D341Med (cell line): ENCODE data around the gene GABARAPL2.
"Not testable (repeated sequence)": the region's sequence is repeated elsewhere in the genome, so short reads cannot be mapped to it uniquely, and the experiment has no call there.

ENCODE experiments used
- DNase-seq: peaks from one replicate; pipeline ENCODE4 v3.0.0; 2012; ENCODE audit warnings: low spot score

Gene GABARAPL2, protein sequence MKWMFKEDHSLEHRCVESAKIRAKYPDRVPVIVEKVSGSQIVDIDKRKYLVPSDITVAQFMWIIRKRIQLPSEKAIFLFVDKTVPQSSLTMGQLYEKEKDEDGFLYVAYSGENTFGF

DNA sequence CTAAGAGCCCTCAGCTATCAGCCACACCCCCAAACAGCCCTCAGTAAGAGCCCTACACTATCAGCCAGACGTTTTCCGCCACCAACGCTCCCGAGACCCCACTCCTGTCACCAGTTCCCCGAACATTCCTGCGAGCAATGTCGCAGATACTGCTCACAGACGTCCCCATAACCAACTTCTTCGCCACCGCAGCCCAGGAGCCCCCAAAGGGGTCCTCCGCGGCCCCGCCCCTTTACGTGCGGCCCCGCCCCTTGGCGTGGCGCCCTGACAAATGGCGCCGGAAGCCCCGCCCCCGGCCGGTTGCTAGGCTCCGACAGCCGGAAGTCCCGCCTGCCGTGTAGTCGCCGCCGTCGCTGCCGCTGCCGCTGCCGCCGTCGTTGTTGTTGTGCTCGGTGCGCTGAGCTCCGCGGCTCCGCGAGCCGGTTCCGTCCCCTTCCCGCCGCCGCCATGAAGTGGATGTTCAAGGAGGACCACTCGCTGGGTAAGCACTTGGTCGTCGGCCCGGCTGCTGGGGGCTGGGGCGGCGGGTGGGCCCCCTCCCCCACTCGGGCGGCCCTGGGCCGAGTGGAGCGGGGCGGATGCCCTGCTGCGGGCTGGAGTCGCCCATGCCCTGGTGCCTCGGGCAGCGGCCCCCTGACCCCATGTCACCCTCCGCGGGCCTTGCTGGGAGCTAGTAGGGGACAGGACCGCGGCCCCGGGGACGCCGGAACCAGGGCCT lies at the start of gene GABARAPL2:
TSS of gene GABARAPL2 (plus strand) at position 340 of the 718 bp plus-strand sequence. CDS start at position 448, 108 bp downstream.
- peak; percentile 93 for DNase-seq

DNA sequence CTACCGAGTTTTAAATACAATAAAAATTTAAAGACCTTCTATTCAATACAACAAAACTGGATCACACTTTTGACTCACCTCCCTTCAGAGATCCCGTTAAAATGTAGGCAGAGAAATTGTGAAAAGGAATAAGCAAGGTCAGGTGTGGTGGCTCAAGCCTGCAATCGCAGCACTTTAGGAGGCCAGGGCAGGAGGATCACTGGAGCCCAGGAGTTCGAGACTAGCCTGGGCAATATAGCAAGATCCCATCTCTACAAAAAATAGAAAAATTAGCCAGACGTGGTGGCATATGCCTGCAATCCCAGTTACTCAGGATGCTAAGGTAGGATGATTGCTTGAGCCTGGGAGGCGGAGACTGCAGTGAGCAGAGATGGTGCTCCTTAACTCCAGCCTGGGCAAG lies 47.0 kb upstream of the GABARAPL2 start:
- DNase-seq: no peak

DNA sequence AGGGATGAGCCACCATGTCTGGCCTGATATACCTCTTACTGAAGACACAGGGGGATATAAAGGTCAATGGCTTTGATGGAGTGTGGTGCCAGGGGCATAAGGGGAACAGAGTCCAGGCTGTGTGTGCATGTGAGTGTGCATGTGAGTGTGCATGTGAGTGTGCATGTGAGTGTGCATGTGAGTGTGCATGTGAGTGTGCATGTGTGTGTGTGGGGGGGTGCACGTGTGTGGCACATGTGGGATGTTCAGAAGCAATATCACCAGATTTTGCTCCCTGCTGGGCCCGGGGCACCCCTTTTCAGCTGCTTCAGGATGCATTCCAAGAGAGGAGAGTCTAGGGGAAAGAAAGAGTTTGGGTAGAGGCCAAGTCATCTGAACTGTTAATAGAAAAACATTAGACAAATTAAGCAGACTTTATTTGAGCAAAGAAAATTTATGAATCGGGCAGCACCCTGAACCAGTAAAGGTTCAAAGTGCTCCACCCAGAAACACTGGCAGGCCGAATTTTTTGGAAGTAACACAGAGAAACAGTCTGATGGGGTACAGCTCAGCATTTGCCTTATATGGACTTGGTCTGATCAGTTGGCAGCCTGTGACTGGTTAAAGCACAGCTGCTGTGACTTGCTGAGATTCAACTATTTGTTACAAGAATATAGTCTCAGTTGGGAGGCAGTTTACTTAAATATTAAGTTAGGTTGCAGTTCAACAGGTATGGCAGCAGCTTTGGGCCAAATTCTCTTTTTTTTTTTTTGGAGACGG lies 40.0 kb upstream of the GABARAPL2 start:
- no peak for DNase-seq

DNA sequence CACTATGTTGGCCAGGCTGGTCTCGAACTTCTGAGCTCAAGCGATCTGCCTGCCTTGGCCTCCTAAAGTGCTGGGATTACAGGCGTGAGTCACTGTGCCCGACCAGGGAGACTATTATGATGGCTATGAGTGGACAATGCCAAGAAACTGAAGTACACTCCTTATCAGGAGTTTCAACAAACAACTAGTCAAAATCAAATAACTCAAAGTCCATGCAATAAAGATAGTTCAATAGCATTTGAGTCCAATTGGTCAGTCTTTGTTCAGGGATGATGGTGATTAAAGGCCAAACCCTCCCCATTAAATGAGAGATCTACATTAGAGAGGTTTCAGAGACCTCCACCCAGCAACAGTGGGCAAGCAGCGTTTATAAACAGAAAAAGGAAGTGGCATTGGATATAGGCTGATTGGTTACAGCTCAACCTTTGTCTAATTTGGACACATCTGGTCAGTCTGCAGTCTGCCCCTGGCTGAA lies 38.3 kb upstream of the GABARAPL2 start:
- no peak for DNase-seq

DNA sequence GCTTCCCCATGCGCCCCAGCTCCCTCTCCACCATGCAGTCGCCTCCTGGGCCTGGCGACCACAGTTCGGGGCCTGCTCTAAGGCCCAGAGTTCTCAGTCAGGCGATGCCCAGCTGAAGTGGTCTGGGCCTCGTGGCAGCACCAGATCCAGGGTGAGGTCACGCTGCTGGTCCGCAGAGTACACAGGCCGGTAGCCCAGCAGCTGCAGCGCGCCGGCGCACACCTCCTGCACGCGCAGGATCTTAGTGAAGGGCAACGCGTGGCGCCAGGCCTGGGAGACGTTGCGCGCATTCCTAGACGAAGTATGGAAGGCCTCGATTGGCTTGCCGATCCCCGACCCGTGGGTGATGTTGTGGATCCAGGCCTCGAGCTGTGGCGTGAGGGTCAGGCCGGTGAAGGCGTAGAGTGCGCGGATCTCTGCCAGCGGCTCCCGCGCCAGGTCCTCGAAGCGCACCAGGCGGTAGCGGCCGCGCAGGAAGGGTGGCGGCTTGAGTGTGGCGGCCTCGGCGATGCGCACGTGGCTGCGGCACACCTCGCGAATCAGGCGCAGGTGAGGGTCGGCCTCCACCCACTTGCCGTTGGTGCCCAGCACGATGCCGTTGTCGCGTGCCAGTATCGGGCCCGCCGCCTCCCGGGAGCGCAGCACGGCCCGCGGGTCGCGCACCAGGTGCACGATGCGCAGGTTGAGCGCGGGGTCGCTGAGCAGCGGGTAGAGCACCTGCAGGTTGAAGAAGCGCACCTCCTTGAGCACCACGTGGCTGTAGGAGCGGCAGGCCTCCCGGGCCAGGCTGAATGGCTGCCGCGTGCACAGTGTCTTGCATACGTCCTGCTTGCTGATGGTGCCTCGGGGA lies 36.9 kb upstream of the GABARAPL2 start:
- no peak for DNase-seq

DNA sequence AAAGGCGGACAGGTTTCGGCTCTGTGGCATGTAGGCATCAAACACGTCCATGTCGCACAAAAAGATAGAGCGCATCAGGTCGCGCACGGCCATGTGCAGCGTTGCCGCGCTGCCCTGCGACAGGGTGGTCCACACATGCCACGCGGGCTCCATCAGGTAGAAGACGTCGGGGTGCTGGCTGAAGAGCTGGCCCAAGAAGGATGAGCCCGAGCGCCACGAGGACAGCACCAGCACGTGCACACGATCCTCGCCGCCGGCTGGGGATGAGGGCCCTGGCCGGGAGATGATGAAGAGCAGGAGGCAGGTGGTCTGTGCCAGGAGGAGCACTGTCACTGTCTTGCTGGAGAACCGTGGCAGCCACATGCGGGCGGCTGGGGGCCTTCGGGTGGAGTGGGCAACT lies 36.2 kb upstream of the GABARAPL2 start:
- no peak for DNase-seq

DNA sequence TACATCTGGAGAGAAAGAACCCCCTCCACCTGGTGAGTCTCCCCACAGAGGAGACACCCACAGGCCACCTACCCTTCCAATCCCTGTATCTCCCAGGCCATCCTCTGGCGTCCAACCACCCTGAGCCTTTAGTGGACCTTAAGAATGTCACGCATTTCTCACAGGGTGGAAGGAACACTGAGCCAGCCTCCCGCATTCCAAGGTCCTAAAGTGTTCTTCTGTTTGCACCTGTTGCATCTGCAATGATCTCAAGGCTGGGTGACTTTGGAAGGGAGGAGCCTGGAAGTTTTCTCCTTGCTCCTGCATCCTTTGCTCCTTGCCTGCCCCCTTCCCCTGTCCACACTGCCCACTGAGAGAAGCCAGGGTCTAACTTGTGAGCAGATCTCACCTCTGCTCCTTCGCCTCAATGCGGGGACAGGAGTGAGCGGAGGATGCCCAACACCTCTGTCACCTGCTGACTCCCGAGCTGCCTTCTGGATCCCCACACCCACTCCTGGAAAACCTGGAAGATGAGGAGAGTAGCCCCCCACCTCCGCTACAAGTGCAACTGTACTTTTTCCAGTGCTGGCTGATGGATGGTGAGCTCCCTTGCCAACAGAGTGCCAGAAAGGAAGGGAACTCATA lies 33.9 kb upstream of the GABARAPL2 start:
- no peak for DNase-seq

DNA sequence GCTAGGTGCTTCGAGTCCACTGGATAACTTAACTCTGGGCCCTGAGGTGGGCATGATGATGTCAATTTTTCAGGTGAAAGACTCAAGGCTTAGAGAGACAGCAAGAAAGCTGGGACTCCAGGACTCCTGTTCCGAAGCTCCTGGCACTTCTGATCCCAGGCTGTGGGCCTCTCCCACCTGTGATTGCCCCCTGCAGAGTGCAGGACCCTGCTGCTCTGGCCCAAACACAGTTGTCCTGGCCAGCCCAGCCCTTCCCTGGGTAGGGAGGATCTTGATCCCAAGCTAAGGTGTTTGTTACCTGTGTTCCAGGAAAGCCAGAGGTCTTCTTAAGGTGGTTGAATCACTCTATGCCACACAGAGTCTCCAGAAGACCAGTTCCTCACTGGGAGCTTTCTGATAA lies 33.4 kb upstream of the GABARAPL2 start:
- DNase-seq: no peak

DNA sequence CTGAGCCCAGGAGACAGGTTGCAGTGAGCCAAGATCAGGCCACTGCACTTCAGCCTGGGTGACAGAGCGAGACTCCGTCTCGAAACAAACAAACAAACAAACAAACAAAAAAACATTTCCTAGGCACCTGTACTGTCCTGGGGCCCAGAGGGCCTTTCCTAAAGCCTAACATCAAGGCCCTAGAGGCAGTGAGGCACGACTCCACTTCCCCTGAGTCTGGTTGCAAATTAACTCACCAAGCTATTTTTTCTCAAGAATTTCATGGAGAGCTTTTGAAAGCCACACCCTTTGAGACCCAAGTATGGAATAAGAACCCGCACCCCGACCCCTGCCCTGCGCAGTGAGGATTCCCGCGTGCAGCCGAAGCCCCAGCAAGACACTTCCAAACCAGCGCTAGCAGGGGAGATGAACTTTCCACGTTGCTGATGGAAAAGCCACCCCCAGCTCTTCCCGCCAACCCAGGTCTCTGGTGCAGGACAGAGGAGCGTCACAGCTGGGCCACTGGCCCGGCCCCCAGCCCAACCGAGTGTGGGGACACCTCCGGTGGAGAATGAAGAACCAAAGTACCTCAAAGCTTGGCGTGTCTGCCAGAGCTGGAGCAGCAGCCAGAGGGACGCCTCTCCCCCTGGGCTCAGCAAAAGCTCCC lies 31.5 kb upstream of the GABARAPL2 start:
- no peak for DNase-seq

DNA sequence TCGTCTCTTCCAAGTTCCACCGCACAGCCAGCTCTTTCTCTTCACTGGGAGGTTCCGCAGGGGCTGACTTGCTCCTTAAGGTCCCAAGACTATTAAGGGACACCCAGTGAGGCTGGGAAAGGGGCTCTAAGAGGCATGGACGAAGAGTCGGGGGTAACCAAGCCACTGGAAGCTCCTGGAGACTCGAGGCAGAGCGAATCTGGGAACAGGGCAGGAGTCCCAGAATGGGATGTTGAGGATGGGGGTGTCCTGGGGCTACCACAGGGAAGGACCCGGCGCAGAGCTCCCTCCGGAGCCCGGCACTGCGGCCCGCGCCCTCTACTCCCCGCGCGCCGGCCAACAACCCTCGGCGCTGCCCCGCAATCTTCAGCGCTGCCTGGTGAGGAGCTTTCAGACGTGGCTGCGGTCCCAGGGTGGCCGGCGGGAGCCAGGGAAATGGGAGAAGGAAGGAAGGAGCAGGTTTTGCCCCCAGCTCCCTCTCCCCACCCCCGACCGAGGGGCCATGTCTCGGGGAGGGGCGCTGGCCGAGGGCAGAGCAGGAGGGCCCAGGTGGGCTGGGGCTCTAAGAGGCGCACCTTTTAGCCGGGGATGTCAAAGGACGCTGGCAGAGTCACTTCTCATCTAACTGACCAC lies 30.9 kb upstream of the GABARAPL2 start:
- DNase-seq: no peak

DNA sequence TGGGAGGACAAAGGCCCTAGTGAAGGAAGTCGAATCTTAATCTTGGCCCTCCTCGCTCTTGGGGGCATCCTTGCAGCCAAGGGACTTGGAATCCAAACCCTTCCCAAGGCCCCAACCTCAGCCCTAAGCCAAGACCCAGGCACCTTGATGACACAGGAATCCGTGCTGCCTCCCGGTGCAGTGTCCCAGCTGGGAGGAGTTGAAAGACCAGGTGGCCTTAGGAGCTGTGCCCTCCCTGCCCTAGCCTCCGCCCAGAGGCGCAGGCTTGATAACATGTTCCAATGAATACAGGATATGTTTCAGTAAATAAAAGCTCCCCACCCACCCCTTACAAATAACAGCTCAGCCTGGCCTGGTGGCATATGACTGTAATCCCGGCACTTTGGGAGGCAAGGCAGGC lies 30.3 kb upstream of the GABARAPL2 start, which contains the start of gene CHST5:
TSS of gene CHST5 (minus strand) at position 208 of the 400 bp plus-strand sequence. CDS start 5,724 bp downstream, outside the sequence.
- no peak for DNase-seq

DNA sequence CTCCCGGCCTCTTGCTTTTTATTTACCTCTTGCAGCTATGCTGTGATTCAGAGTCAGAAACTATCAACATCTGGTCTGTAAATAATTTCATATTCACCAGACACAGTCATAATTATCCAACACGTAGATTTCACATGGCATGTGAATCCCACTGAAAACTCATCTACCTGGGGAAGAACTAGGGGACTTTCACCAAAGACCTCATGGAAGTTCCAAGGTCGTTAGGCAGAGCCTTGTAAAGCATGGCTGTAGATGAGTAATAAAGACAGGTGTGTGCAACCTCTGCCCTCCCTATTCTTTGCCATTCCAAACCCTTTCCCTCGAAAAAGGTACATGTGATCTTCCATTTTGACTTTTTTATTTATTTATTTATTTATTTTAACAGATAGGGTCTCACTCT lies 28.4 kb upstream of the GABARAPL2 start:
- no peak for DNase-seq

DNA sequence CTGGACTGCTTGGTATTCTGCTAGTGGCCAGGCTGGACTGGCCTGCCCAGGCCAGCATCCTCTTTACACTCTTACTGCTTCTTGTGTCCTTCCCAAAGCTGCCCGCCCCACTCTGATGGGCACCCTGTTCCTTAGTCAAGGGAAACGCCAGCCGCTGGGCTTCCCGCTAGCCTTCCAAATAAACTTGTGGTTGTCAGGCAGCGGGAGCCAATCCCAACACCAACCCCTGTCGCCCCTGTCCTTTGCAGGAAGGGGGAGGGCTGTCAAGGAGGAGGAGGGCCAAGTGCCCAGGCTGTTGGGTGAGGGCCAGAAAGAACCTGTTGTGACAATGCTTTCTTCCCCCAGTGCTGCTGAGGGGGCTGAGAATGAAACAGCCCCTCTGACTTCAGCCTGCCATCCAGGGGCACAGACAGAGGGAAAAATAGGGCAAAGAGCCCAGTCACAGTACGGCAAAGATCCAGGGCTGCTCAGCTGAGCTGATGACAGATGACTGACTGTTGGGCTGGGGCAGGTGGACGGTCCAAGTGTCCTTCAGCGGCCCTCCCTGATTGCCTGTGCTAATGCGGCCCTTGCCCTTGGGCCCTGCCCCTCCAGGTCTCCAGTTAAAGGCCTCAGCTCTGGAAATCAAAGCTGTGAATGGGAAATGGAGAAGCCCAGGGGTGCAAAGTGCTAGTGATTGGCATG lies 27.2 kb upstream of the GABARAPL2 start:
- DNase-seq: not testable (repeated sequence)

DNA sequence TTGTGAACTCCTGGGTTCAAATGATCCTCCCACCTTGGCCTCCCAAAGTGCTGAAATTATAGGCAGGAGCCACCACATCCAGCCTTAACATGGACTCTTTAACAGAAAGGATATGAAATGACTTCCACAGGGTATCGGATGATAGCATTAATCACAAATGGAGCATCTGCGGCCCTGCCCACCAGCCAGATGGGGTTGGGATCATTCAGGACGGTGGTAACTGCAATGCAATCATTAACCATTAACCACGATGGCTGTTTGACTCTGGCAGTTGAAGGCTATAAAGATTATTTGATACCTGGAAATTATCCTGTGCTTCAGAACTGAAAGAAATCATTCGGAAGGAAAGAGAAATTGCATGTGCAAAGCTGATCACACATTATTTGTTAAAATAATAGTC lies 24.9 kb upstream of the GABARAPL2 start:
- no peak for DNase-seq

DNA sequence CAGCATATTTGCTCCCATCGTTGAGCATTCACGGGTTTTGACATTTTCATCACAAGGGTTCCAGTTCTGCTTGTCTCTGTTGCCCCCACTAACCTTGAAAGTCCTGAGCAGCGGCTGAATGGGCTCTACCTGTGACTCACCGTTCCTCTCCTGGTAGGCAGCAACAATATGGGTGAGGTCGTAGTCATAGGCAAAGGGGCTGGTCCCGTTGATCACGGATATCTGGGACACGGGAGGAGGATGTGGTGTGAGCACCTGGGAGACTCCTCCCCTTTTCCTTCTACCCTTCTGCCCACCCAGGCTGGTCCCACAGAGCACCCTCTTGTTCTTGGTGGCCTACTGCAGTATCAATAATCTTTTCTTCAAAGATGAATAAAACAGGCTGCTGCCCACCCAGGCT lies 23.7 kb upstream of the GABARAPL2 start:
- not testable (repeated sequence) for DNase-seq

DNA sequence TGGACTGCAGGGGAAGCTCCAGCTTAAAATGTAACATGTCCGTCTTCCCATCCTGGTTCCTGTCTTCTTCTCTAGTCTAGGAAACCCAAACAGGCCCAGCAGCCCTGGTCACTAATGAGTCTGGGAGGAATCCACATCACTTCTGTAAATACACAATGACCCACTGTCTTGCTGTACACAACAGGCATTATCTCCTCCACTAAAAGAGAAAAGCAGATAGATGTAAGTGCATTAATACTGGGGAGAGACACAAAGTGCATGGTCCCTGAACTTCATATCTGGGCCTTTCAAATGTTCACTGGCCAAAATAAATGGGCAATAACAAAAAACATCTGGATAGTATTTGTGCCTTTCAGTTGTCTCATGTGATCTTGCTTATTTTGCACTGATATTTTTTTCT lies 20.3 kb upstream of the GABARAPL2 start:
- not testable (repeated sequence) for DNase-seq

DNA sequence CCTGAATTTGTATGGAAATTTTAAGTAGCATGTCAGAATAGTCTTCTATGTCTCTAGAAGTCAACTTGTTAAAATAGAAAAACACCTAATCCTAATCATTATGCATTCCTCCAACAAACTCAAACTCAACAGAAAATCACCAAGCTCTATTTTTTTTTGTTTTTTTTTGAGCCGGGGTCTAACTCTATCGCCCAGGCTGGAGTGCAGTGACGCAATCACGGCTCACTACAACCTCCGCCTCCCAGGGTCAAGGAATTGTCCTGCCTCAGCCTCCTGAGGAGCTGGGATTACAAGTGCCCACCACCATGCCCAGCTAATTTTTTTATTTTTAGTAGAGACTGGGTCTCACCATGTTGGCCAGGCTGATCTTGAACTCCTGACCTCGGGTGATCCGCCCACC lies 19.9 kb upstream of the GABARAPL2 start:
- DNase-seq: no peak

DNA sequence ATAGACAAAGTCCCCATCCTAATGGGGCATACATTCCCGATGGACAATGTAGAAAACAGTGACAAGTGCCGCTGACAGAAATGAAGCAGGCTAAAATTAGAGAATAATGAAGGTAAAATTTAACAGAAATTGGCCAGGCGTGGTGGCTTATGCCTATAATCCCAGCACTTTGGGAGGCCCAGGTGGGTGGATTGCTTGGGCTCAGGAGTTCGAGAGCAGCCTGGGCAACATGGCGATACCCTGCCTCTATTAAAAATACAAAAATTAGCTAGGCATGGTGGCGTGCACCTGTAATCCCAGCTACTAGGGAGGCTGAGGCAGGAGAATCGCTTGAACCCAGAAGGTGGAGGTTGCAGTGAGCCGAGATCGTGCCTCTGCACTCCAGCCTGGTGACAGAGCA lies 17.7 kb upstream of the GABARAPL2 start:
- DNase-seq: not testable (repeated sequence)

DNA sequence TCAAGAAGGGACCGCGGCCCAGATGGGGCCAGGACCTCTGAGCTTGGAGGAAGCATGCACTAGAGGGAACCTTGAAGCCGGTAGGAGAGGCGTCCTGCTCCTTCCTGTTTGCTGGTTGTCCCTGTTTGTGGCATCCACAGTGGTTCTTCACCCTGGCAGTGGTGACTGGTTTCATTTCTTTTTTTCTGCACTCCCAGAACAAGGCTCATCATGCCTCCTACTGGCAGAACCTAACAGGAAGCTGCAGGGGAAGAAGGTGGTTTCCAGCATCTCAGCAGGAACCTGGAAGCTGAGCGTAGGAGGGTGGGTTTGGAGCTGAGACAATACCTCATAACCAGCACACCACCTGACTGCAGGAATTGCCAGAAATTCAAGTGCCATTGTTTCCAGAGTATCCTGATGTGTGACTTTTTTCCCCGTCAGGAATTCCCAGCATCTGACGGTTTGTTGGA lies 15.9 kb upstream of the GABARAPL2 start:
- peak; percentile 46 for DNase-seq

DNA sequence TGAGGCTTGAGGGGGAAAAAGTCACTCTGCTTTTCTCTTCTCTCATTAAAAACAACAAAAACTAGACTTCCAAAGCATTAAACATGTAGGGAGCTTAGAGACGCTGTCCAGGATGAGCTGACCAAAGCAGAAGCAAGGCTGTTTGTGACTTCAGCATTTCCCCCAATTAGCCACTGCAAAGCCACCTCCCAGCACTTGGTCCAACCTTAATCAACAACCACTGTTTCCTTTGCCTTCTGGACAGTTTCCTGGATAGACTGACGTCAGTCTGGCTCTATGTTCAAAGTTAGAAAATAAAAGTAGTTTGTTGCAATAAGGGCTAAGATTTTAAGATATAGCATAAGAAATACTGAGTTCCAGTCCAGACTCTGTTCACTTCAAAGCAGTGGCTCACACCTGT lies 13.2 kb upstream of the GABARAPL2 start:
- DNase-seq: no peak
